ENCODE data around the gene RWDD1.

Gene RWDD1

DNA sequence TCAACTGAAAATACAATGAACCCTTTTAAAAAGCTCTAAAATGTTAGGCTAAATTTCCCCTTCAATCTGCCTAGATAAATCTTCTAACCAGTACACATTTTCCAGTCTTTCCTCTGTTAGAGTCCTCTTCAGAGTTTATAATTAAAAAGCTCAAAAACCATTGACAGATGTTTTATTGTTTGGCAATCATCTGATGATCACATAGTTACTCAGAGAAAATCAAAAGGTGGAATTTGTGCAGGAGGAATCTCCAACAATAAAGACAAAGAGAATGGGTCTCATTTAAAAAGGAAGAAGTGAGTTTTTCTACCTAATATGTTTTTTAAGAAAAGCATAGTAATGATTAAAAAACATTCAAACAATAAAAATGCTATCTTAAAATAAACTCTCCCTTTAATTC, 28.9 kb upstream of the RWDD1 start:
- no peaks in the 10 kb centered on the region for H3K79me2 ChIP-seq (ENCODE audit: low read length)
- H2AFZ ChIP-seq (ENCODE audit: low read depth, low read length), result no peak overlapping the region
- peaks cover 21% of the 10 kb centered on the region for H3K27me3 ChIP-seq (ENCODE audit: low read depth, low read length)
- H3K27ac ChIP-seq (ENCODE audit: low read length), result no peak overlapping the region
- no peaks in the 10 kb centered on the region for H3K36me3 ChIP-seq (replicated peaks; ENCODE audit: low read depth, low read length)
- H3K4me1 ChIP-seq (ENCODE audit: low read length), result peaks cover 3% of the 10 kb centered on the region; the same call in 1 of the 2 replicates
- no peak overlapping the region for H3K9ac ChIP-seq (ENCODE audit: low read length)
- no peaks in the 10 kb centered on the region for H3K9me3 ChIP-seq (ENCODE audit: insufficient read depth, low read length)
- no peaks in the 10 kb centered on the region for H4K20me1 ChIP-seq (ENCODE audit: insufficient read depth, low read length)
- TF ChIP-seq, protein P1, sequence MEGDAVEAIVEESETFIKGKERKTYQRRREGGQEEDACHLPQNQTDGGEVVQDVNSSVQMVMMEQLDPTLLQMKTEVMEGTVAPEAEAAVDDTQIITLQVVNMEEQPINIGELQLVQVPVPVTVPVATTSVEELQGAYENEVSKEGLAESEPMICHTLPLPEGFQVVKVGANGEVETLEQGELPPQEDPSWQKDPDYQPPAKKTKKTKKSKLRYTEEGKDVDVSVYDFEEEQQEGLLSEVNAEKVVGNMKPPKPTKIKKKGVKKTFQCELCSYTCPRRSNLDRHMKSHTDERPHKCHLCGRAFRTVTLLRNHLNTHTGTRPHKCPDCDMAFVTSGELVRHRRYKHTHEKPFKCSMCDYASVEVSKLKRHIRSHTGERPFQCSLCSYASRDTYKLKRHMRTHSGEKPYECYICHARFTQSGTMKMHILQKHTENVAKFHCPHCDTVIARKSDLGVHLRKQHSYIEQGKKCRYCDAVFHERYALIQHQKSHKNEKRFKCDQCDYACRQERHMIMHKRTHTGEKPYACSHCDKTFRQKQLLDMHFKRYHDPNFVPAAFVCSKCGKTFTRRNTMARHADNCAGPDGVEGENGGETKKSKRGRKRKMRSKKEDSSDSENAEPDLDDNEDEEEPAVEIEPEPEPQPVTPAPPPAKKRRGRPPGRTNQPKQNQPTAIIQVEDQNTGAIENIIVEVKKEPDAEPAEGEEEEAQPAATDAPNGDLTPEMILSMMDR (IDR thresholded peaks at IDR 0.05; ENCODE audit: low read depth, low read length), result no peak
- TF ChIP-seq EZH2phosphoT487 (IDR thresholded peaks at IDR 0.05; ENCODE audit: low read depth), result no peak
- no peak overlapping the region for H3K4me3 ChIP-seq (ENCODE audit: low read length)
- H3K4me2 ChIP-seq (ENCODE audit: low read length), result no peak overlapping the region

DNA sequence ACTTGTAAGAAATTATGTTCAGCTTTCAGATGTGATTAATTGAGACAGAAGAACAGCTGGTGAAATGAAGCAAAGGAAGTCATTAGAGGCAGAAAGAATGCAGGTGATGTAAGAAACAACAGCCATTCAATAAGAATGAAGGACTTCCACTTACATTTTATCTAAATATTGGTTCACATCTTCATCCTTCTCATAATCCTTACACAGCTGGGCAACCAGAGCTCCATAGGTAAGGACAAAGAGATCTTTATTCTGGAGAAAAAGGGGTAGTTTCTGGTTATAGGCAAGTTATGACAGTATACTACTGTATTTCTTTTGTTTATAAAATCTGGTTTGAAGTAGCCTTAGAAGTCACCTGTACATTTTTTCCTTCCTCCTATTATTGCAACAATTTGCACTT, 28.2 kb upstream of the RWDD1 start:
- Histone ChIP-seq H2AFZ (ENCODE audit: low read depth, low read length) (no peak overlapping the region), H3K4me3 (ENCODE audit: low read length) (no peak overlapping the region), H4K20me1 (ENCODE audit: insufficient read depth, low read length) (no peaks in the 10 kb centered on the region), H3K27me3 (ENCODE audit: low read depth, low read length) (peaks cover 21% of the 10 kb centered on the region), H3K36me3 (replicated peaks; ENCODE audit: low read depth, low read length) (no peaks in the 10 kb centered on the region), H3K4me2 (ENCODE audit: low read length) (no peak overlapping the region), H3K79me2 (ENCODE audit: low read length) (no peaks in the 10 kb centered on the region), H3K9ac (ENCODE audit: low read length) (no peak overlapping the region), H3K4me1 (ENCODE audit: low read length) (peaks cover 3% of the 10 kb centered on the region; the same call in 1 of the 2 replicates), H3K27ac (ENCODE audit: low read length) (no peak overlapping the region), H3K9me3 (ENCODE audit: insufficient read depth, low read length) (no peaks in the 10 kb centered on the region)
- TF ChIP-seq, protein P1 (IDR thresholded peaks at IDR 0.05; ENCODE audit: low read depth, low read length), result no peak
- no peak for TF ChIP-seq EZH2phosphoT487 (IDR thresholded peaks at IDR 0.05; ENCODE audit: low read depth)

DNA sequence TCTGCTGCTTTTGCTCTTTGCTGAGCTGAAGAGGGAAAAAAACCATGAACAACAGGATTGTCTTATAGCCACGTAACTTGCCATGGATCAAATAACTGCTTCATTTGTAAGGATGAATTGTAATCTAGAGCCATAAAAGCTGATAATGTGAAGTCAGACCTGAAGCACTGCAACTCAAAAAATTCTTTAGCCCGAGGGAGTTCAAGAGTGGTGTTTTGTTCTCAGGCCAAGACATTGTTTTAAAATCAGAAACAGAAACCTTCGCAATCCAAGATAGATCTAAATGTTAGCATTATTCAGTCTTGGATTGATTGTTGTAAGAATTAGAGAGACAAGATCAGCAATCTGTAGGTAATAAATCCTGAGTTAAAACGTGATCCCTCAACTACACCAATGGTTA, 25.7 kb upstream of the RWDD1 start, which contains the start of gene TRAPPC3L:
TSS of gene TRAPPC3L (minus strand) at position 34 of the 400 bp plus-strand sequence. CDS start 170 bp downstream, outside the sequence.
- Histone ChIP-seq H3K4me2 (ENCODE audit: low read length) (no peak within 1 kb of the TSS), H2AFZ (ENCODE audit: low read depth, low read length) (no peak within 1 kb of the TSS), H4K20me1 (ENCODE audit: insufficient read depth, low read length) (no peaks in the 10 kb centered on the region)

DNA sequence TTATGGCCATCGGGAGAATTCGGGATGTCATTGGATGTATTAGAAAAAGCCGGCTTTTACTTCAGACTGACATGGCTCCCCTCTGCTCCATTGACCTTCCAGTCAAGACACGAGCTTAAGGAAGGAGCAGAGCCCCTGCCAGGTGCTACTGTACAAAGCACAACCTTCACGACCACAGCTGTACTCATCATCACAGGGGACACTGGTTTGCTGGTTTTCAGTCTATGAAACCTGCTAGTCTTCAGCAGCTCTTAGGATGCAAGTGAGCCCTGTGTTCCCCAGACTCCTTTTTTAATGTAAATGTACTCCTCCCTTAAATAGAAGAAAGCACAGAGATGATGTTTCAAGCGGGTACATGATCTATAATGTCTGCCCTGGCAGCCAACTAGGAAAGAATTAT, 23.9 kb upstream of the RWDD1 start:
- no peak overlapping the region for H3K4me2 ChIP-seq (ENCODE audit: low read length)
- no peak overlapping the region for H3K4me3 ChIP-seq (ENCODE audit: low read length)
- H3K27me3 ChIP-seq (ENCODE audit: low read depth, low read length), result peaks cover 10% of the 10 kb centered on the region
- H3K9ac ChIP-seq (ENCODE audit: low read length), result no peak overlapping the region
- no peaks in the 10 kb centered on the region for H3K9me3 ChIP-seq (ENCODE audit: insufficient read depth, low read length)
- H3K36me3 ChIP-seq (replicated peaks; ENCODE audit: low read depth, low read length), result no peaks in the 10 kb centered on the region
- no peaks in the 10 kb centered on the region for H3K79me2 ChIP-seq (ENCODE audit: low read length)
- no peaks in the 10 kb centered on the region for H3K4me1 ChIP-seq (ENCODE audit: low read length)
- H4K20me1 ChIP-seq (ENCODE audit: insufficient read depth, low read length), result no peaks in the 10 kb centered on the region
- no peak overlapping the region for H3K27ac ChIP-seq (ENCODE audit: low read length)
- TF ChIP-seq, protein P1 (IDR thresholded peaks at IDR 0.05; ENCODE audit: low read depth, low read length), result no peak
- H2AFZ ChIP-seq (ENCODE audit: low read depth, low read length), result no peak overlapping the region

More for the DNA sequence above, 25.7 kb upstream of the RWDD1 start, which contains the start of gene TRAPPC3L:
- no peaks in the 10 kb centered on the region for H3K79me2 ChIP-seq (ENCODE audit: low read length)
- H3K36me3 ChIP-seq (replicated peaks; ENCODE audit: low read depth, low read length), result no peaks in the 10 kb centered on the region
- peaks cover 3% of the 10 kb centered on the region; the same call in 1 of the 2 replicates for H3K4me1 ChIP-seq (ENCODE audit: low read length)
- H3K9me3 ChIP-seq (ENCODE audit: insufficient read depth, low read length), result no peaks in the 10 kb centered on the region
- H3K27me3 ChIP-seq (ENCODE audit: low read depth, low read length), result peaks cover 20% of the 10 kb centered on the region
- no peak within 1 kb of the TSS for H3K4me3 ChIP-seq (ENCODE audit: low read length)
- no peak within 1 kb of the TSS for H3K27ac ChIP-seq (ENCODE audit: low read length)
- no peak within 1 kb of the TSS for H3K9ac ChIP-seq (ENCODE audit: low read length)
- TF ChIP-seq, protein P1 (IDR thresholded peaks at IDR 0.05; ENCODE audit: low read depth, low read length), result no peak
- TF ChIP-seq EZH2phosphoT487 (IDR thresholded peaks at IDR 0.05; ENCODE audit: low read depth), result no peak
